Cortex of kidney (tissue), 1 donor: Measurements from ENCODE around the gene SLC35F4.

Experiments
- DNase-seq: peaks from one replicate; lab custom pipeline; 2025; lab: John Stamatoyannopoulos, UW

Gene SLC35F4

DNA sequence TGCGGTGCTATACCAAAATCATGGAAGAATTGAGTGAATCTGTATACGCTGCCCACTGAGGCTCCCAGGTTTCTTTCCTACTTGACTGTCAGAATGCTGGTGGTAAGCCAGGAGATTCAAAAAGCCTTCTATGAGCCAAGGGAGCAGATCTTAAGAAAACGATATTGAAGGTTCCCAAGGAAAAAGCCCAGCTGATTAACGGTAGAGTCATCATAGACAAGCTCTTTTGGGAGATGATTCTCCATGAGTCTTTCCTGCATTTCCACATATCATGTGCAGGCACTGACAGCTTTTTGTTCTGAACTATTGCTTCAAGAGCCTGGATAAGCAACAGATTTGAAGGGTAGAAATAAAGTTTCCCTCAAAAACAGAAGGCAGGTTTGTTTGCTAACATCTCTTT is 17.5 kb downstream of the SLC35F4 start:
- no peak for DNase-seq

DNA sequence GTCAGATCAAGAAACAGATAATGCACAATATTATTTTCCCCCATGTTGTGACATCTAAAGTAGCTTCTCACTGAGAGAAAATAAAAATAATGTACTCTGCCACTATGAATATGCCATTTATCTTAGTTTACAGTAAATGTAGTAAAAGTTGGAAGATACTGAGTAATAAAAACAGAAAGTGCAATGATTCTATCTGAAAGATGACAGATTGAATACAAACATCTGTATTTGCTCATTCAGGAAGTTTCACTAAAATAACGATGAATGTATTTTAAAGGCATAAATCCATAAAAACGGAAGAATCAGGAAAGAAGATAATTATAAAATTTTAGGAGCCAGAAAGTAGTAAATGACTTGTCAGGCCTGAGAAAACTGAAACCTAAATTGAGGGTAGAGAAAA is 18.2 kb downstream of the SLC35F4 start:
- no peak for DNase-seq

DNA sequence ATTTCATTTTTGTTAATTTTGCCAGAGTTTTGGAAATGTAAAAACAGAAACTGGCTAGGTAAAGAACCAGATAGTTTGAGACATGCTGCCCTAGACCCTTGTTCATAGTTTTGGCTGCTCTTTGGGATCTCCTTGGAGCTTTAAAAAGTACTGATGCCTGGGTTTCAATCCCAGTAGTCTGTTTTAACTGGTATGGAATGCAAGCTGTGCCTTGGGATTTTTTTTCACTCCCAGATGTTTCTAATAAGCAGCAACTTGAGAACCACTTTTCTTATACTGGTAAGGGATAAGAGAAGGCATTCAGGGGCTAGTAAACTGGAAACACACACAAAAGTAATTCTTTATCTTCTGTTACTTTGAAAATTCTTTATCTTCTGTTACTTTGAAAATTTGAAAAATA is 18.8 kb downstream of the SLC35F4 start:
- no peak for DNase-seq

DNA sequence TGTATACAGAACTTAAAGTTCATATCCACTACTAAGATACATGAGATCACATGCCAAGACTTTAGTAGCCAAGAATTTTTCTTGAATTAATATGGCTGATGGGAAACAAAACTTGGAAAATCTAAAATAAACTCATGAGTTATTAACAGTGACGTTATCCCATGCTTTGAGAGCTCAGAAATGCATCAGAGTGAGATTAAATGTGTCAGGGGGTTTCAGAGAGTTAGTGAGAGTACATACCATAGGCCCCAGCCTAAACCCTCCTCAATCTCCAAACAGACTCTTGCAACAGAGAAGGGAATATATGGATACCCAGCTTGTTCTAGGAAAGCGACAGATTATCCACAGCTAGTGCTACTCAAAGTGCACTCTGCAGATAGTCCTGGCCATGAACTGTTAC is 19.3 kb downstream of the SLC35F4 start:
- DNase-seq: no peak

DNA sequence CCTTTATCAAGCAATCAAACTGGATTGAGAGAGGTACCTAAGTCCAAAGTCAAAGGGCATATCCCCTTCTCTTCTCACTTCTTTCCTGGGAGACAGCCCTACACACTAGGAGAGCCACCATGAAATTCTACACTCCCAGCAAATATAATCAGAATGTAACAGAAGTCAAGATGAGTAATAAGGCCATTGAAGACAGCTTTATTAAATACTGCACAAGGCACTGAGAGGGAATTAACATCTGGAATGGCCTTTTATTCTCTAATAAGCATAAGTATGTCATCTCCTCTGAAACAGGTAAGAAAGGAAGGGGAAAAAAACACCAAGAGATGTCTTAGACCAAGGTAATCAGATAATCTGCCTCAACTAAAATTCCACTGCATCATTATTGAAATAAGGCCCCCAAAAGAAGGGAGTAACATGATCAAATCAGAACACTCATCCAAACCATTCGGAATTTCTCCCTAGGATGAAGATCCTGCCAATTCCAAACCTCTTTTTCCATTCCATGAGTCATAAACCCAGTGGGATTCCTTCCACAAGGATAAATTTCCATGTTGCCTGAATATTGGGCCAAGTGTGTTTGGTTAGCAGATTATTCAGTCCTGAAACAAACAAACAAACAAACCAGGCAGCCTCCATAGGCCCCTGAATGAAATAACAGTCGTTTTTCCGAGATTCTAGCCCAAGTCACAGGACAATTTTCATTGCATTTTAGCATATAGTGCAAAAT is 19.9 kb downstream of the SLC35F4 start:
- DNase-seq: no peak

DNA sequence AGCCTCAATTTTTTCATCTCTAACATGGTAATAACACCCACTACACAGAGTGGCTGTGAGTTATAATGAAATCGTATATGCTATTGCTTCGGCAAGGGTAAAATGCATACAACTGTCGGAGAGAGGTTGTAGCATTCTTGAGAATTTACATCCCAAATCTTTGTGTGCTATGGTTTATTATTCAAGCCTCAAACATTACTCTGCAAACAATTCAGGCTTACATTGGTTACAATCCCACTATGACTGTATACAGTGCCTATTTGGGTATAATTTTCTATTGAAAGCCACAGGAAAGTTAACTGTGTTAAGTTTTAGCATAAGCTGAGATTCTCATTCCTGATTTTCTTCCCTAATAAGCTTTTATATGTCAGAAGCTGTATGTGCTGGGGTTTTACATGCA is 20.6 kb downstream of the SLC35F4 start:
- DNase-seq: no peak

DNA sequence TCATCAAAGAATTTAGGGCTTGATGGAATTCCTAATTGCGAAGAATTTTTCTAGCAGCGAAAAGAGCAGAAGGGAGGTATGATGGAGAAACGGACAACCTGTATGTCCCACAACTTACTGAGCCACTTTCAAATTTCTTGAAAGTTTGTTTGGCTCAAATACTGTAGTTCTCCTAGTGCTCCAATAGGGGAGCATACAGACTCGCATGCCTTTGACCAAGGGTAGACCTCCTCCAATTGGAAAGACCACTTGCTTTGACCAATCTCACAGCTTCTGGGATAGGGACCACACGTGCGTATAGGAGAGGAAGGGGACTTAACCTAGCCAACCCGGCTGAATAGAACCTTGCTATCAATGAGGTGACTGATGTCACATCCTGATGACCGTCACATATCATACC is 28.6 kb downstream of the SLC35F4 start:
- no peak for DNase-seq

DNA sequence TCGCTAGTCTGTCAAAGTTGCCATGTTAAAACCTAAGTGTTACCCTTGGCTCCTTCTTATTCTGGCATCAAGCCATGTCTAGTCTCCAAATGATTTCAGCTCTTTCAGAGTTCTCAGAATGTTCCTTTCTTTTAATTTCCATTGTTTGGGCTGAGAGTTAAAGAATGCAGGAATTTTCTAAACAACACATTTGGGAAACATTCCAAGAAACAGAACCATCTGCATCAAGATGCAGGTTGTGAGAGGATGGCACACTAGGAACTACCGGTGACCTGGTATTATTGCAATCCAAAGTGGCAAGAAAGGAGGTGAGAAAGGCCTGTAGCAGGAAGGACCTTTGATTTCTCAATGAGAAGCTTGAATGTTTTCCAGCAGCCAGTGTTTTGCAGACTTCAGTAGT is 30.1 kb downstream of the SLC35F4 start:
- DNase-seq: no peak

DNA sequence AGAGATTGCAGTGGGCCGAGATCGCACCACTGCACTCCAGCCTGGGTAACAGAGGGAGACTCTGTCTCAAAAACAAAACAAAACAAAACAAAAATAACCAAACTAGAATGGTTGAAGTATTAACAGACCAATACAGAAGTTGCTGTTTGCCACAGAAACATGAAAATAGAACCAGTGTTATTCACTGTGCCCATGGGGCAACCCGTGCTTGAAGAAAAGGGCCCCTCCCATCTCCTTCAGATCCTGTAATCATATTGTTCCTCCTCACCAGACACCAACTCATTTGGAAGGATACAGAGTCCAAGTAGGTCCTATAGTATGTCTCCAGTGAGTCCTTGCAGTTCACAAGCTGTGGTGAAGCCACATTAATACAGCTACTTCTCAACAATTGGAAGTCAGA is 30.9 kb downstream of the SLC35F4 start:
- DNase-seq: no peak

DNA sequence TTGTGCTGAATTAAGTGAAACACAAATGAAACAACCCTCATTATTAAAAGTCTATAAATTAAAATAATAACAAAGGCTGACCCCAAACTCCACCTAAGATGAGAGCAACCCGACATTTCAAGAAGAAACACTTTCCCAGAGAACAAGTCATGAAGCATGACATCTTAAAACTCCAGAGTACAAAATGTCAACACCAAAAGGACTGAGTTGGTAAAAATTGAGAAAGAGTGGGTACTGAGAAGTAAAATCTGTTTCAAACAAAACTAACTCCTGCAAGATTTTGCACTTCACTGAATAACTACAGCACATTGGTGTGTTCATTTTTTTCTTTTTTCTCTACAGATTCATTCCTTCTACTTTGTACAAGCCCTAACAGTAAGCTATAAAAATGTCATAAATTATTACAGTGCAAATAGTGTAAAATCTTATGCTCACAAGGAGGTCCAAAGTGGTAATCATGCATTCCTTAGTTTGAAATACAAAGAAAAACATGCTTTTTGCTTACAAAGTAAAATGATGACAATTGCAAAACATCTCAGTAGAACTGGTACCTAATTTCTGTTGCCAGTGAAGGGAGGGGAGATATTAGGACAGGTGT is 31.8 kb downstream of the SLC35F4 start:
- no peak for DNase-seq

DNA sequence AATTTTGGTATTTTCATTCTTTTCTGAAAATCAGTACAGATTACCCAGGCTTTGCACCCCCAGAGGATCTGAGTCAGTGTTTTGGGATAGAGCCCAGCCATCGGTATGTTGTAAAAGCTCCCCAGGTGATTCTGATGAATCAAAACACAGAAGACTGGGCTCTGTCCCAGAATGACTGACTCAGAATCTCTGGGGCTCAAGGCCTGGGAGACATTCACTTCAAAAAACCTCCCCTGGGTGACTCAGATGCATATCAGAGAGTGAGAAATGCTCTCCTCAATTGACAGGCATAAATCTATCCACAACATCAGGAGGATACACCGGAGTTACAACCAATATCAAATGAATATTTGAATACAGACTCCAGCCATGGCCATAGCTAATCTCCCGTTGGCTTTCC is 32.6 kb downstream of the SLC35F4 start:
- DNase-seq: no peak

DNA sequence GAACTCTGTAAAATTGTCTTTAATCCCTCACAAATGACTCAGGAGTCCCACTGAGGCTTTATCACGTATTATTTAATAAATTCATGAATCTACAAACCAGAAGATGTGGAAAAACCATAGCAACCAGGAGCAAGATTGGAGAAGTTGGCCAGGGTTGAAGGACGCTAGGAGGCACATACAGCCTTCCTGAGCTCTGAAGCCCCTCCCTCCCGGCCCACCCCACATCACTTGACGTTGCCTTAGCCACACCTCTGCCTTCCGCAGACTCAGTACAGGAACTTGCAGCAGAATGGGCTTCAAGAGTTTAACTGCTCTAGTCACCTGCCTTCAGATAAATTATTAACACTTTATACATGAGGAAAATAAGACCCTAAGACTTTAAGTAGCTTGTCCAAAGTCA is 33.9 kb downstream of the SLC35F4 start:
- DNase-seq: no peak

DNA sequence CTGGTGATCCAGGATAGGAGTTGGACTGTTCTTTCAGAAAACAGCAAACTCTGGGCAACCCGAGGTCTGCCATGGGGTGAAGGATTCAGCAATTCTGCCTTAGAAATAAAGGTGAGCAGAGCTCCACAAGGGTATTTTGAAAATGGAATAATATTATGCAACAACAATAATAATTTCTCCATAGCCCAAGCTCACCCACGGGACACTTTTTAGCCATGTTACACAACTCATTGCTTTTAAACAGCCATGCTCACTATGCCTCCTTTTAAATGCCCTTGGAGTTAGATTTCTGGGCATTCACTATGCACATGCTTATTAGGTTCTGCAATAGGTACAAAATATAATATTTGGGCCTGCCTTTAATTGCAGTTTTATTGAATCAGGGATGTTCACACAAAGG is 37.2 kb downstream of the SLC35F4 start:
- DNase-seq: no peak

DNA sequence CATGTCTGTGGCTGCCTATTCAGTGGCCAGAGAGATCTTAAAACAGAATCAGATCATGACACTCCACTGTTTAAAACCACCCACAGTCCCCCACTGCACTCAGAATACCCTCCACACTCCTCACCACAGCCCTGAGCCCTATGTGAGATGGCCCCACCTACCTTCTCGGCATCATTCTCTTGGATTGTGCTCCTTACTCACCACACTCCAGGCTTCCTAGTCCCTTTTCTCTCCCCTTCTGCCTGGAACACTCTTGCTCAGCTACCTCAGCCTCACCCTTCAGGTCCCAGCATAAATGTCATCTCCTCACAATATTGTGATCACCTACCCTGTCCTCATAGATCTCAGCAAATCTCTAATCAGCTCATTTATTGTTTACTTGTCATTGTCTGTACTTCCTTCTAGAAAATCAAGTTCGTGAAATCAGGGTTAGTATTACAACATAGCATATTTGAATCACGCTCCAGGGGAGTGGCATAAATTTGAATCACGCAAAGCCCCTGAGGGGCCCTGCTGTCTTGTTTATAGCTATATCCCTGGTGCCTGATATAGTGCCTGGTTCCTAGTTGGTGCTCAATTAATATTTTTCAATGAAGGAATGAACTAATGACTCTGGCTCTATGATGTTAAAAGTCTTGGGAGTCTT is 42.8 kb downstream of the SLC35F4 start:
- no peak for DNase-seq

DNA sequence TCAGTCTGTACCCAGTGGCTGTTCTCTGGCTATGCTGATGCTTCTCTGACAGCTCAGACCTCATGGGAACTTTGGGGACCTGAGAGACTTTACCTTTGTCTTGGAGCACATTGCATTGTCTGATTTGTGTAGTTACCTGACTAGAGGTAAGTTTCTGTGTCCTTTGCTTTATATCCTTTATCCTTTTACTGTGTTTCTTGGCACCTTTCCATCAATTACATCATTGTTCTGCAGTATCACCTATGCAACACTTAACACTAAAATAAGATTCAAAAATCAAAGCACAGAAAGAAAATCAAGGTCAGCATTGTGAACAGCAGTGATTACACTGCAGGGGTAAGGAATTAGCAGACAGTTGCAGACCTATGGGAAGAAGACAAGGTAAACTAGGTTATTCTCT is 43.8 kb downstream of the SLC35F4 start:
- no peak for DNase-seq

DNA sequence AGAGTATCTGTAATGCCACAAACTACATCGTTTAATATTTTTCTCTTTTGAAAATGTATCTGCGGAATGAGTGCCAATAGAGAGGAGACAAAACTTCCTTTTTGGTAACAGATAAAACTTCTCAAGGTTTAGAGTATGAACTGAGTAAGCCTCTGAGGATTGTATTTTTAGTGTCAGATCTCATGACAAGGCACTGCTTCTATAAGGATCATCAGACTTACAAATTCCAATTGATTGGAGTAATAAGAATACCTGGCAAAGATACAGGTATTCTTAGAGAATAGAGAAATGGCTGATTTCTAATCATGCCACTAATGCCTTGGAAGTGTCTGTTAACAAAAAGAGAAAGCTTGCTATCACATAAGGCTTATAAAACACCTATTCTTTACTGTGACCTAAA is 45.3 kb downstream of the SLC35F4 start:
- DNase-seq: no peak

DNA sequence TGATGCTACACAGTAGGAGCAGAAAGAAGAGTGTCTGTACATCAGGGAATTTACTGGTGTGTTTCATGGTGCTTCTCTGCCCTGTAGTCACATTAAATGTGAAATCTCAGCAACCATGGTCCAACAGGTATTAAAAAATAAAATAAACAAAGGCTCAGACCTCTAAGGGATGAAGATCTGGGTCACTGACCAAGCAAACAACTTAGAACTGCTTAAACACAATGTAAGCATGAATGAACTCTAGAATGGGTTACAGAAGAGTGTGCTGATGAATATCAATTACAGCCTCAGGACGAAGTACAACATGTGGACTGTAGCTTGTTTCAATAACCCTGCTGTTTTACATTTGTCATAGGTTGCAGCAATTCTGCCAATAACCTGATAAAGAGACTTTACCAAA is 47.4 kb downstream of the SLC35F4 start:
- DNase-seq: no peak

DNA sequence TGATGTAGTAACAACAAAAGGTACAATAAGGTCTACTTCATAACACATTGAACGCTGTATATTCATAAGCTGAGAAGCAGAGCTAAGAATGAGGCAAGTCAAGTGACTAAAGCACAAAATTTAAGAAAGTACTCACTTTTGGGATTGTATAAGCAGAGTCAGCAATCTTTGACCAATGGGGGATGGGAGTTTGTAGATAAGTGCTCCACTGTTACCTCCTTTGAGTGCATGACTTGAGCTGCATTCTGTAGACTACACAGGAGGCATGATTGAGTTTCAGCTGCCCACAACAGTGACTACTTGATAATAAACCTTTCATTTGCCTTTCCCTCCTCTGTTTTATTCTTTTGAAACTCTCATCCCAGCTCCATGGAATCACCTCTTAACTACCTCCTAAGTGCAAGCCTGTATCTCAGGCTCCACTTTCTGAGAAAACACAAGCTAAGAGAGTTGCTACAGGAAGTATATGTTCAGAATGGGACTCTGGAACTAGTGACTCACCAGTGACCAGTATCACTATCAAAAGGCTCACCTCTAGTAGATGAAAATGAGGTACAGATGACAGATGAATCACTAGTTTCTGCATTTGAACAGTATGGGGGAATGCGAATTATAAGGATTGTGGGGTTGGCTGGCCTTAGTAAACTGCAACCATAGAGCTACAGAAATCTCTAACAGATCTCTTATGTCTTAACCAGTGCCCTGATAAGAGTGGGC is 49.2 kb downstream of the SLC35F4 start:
- no peak for DNase-seq

DNA sequence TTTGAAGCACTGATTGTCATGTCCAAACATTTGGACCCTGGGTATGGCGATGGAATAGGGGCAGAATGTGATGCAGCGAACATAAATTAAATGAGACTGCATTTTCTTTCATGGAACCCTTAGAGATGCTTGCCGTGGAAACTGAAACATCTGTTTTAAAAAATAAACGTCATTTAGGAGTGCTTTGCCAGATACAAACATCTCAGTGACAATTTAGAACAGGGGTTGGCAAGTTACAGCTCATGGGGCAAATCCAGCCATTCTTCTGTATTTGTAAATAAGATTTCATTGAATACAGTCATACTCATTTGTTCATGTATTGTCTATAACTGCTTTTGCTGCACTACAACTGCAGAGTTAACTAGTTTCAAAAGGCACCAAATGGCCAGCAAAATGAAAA is 51.2 kb downstream of the SLC35F4 start:
- no peak for DNase-seq

DNA sequence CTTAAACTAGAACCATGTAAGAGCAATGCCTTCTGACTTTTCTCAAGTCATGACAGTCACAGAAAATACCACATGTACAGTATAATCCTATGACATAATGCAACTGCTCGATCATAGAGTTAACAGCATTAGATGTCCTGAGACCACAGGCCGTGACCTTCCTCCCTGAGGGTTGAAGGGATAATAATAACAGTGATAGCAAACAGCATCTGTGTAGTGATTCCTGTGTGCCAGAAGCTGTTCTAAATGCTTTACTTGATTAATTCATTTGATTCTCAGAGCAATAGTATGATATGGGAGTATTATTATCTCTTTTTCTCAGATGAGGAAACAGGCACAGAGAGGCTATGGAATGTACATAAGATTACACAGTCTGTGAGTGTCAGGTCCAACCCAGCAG is 53.2 kb downstream of the SLC35F4 start:
- DNase-seq: no peak

DNA sequence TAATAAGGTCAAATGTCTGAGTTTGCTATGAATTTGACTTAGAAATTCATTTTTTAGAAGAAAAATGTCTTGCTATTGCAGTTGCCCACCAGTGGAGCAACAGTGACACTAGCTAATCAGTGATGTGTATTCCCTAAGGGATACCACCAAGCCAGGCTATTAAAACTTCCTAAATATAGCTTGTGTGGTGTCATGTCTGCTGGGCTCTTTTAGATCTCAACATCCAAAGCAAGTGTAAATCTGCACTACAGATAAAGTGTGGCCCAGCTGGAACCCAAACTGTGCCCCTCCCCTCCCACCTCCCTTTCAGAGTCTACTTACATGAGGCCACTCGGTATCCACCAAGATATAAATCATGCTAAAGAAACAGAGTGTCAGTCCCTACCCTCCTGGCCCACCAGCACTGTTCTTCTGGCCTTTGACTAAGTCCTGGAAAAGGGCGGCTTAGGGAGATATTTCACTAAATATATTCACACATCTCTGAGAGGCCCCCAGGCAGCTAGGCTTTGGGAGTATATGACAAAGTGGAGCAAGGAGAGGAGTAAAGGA is 53.8 kb downstream of the SLC35F4 start:
- DNase-seq: no peak

DNA sequence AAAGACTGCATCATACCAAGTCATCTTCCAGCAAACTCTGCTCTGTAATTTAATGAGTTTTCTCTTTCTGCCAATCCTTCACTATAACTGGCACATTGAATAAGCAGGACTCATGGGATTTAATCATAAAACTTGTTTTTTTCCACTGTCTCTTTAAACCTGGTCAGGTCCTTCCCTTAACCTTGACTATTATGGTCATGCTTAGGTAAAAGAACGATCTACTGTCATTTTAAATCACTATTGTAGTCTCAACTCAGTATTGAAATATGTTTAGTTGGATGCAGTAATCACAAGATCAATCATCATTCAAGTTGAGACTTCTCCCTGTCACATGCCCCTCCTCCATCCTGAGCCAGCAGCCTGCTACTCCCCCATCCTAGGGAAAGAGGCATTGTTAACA is 56.1 kb downstream of the SLC35F4 start:
- DNase-seq: no peak

DNA sequence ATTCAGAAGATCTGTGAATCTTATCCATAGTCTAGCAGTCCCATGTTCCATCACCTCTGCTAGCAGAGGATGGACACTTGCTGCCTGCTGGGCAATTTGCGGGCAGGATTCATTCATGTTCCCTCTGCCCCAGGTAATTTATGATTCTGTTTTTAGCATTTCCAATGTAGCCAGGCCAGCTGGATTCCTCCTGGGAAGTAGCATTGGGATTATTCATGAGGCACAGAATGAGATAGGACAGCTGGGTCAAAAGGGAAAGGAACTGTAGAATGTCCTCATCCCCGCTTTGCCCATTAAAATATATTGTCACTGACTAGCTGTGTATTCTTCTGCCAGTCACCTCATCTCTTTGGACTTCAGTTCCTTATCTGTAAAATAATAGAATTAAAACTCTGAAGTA is 68.7 kb downstream of the SLC35F4 start:
- DNase-seq: no peak
